ENCODE results near the gene FGD4. TPM values are rescaled to one million over a fixed set of nuclear protein-coding genes. Genes with fewer than 3 reads are reported as not detected.

FGD4 gene
- total RNA-seq, 2 donors from 2014 or later: 0.09 to 1.7 TPM

- Mint-ChIP-seq H3K4me3 (no peak overlapping the region), H3K27me3 (ENCODE audit: low read depth) (peaks cover 27% of the 10 kb centered on the region), H3K27ac (no peak overlapping the region), H3K9me3 (no peaks in the 10 kb centered on the region), H3K36me3 (ENCODE audit: insufficient read depth in 2 of 2) (no peaks in the 10 kb centered on the region), H3K4me1 (ENCODE audit: low read depth) (peaks cover 15% of the 10 kb centered on the region)
- DNase-seq (no peak), ATAC-seq (replicated peaks in 1 of 2) (no peak)
These were observed 134.7 kb downstream of the FGD4 start for GRCh38 chr12:32533971-32534590.

- Mint-ChIP-seq H3K36me3 (ENCODE audit: insufficient read depth in 2 of 2) (no peaks in the 10 kb centered on the region), H3K27me3 (ENCODE audit: low read depth) (peaks cover 27% of the 10 kb centered on the region), H3K27ac (no peak overlapping the region), H3K4me3 (peak overlapping the region in 1 of 2 donors; percentile 10), H3K9me3 (no peaks in the 10 kb centered on the region), H3K4me1 (ENCODE audit: low read depth) (peaks cover 15% of the 10 kb centered on the region)
- DNase-seq (no peak), ATAC-seq (replicated peaks in 1 of 2) (no peak)
These were observed 135.3 kb downstream of the FGD4 start for GRCh38 chr12:32534698-32535097.

- Mint-ChIP-seq H3K36me3 (ENCODE audit: insufficient read depth in 2 of 2) (no peaks in the 10 kb centered on the region), H3K9me3 (no peaks in the 10 kb centered on the region), H3K27ac (no peak overlapping the region), H3K4me1 (ENCODE audit: low read depth) (peaks cover 15% of the 10 kb centered on the region), H3K4me3 (peak overlapping the region in 1 of 2 donors; percentile 10), H3K27me3 (ENCODE audit: low read depth) (peaks cover 27% of the 10 kb centered on the region)
- peak in 1 of 2 donors; percentile 0 for DNase-seq
- ATAC-seq (replicated peaks in 1 of 2): peak in 1 of 2 donors; percentile 44
These were observed 136.1 kb downstream of the FGD4 start for GRCh38 chr12:32535288-32535999.

- no peak overlapping the region for H3K4me3 Mint-ChIP-seq
- no peaks in the 10 kb centered on the region for H3K36me3 Mint-ChIP-seq (ENCODE audit: insufficient read depth in 2 of 2)
- H3K27me3 Mint-ChIP-seq (ENCODE audit: low read depth): peaks cover 27% of the 10 kb centered on the region
- H3K9me3 Mint-ChIP-seq: no peaks in the 10 kb centered on the region
- H3K4me1 Mint-ChIP-seq (ENCODE audit: low read depth): peaks cover 15% of the 10 kb centered on the region
- DNase-seq: no peak
- no peak for ATAC-seq (replicated peaks in 1 of 2)
- no peak overlapping the region for H3K27ac Mint-ChIP-seq
These were observed 136.6 kb downstream of the FGD4 start for GRCh38 chr12:32536000-32536345.

DNA sequence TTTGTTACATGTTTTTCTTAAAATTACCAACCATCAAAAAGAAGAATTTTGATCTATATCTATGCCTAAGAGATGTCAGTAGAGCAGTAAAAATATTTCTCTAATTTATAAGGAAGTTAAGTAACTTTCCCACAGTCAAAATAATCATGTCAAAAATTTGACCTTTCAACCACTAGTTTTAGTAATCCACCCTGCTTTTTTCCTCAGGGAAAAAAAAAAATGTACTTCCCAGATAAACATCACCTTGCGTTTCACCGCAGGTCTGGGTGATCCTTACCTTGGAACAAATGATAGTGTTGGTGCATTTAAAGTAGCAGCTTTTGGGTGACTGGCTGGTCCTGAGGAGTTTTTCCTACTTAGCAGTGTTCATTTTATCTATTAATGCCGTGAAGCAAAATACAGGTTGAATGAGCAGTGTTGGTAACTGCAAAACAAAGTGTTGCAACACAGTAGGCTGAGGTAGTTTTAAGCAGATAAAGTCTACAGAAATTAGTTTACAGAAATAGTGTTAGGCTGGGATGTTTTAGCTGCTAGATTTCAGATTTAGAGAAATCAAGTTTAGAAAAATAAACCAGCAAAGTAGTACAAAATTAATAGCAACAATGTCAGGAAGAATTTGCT, 142.5 kb downstream of the FGD4 start:
- Mint-ChIP-seq H3K36me3 (ENCODE audit: insufficient read depth in 2 of 2) (no peaks in the 10 kb centered on the region), H3K4me3 (no peak overlapping the region), H3K9me3 (no peaks in the 10 kb centered on the region), H3K27ac (no peak overlapping the region), H3K4me1 (ENCODE audit: low read depth) (no peaks in the 10 kb centered on the region), H3K27me3 (ENCODE audit: low read depth) (peaks cover 15% of the 10 kb centered on the region)
- DNase-seq: no peak
- no peak for ATAC-seq (replicated peaks in 1 of 2)

DNA sequence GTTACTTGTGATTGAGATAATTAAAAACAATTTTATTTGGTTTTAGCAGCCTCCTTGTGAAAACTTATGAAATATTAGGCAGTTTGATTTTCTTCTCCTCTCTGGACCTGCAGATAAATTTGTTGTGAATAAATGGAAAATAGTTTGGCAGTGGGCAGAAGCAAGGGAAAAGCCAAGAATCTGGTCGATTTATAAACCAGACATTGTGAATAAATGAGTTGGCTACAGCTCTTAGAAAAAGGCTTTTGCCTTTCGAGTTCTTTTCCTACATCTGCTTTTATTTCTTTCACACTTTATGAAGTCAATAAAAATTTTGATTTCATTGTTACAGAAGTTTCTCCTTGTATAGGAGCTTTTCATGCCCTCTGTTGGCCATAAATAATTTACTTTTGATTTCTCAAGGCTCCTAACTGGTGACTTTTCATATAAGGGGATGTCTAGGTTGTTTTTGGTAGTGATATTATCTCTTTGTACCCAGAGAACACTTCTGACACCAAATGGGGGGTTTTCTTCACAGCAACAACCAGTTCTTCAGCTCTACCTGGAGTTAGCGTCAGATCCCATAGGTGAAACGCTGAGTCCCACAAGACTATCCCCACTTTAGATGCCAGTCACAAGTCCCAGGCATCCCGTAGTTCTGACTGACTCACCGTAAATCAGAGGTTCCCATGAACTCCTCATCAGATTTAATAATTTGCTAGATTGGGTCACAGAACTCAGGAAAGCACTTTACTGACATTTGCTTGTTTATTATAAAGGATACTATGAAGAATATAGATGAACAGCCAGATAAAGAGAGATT, 143.3 kb downstream of the FGD4 start:
- no peaks in the 10 kb centered on the region for H3K4me1 Mint-ChIP-seq (ENCODE audit: low read depth)
- no peaks in the 10 kb centered on the region for H3K9me3 Mint-ChIP-seq
- no peaks in the 10 kb centered on the region for H3K36me3 Mint-ChIP-seq (ENCODE audit: insufficient read depth in 2 of 2)
- ATAC-seq (replicated peaks in 1 of 2): no peak
- peaks cover 7% of the 10 kb centered on the region for H3K27me3 Mint-ChIP-seq (ENCODE audit: low read depth)
- no peak for DNase-seq
- no peak overlapping the region for H3K4me3 Mint-ChIP-seq
- no peak overlapping the region for H3K27ac Mint-ChIP-seq

DNA sequence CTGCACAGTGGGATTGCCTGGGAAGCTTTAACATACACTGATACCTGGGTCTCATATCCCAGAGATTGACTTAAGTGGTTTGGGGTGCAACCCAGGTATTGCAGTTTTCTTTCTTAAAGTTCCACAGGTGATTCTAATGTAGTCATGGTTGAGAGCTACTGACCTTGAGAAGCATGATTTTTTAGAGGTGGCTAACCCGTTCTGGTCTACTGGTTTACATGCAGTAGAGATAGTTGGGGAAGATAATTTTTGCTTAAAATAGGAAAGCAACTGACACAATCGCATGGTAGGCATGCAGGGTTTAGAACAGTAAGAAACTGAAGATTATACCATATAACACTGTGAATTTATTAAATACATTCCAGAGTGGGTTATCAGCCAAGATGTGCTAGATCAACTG, 145.5 kb downstream of the FGD4 start:
- DNase-seq (no peak), ATAC-seq (replicated peaks in 1 of 2) (no peak)
- H3K36me3 Mint-ChIP-seq (ENCODE audit: insufficient read depth in 2 of 2): no peaks in the 10 kb centered on the region
- H3K4me1 Mint-ChIP-seq (ENCODE audit: low read depth): no peaks in the 10 kb centered on the region
- H3K9me3 Mint-ChIP-seq: no peaks in the 10 kb centered on the region
- H3K4me3 Mint-ChIP-seq: no peak overlapping the region
- H3K27ac Mint-ChIP-seq: no peak overlapping the region
- H3K27me3 Mint-ChIP-seq (ENCODE audit: low read depth): no peaks in the 10 kb centered on the region

- H3K4me1 Mint-ChIP-seq (ENCODE audit: low read depth): no peaks in the 10 kb centered on the region
- H3K36me3 Mint-ChIP-seq (ENCODE audit: insufficient read depth in 2 of 2): no peaks in the 10 kb centered on the region
- no peak overlapping the region for H3K27ac Mint-ChIP-seq
- ATAC-seq (replicated peaks in 1 of 2) (no peak), DNase-seq (no peak)
- H3K9me3 Mint-ChIP-seq: no peaks in the 10 kb centered on the region
- H3K4me3 Mint-ChIP-seq: no peak overlapping the region
- H3K27me3 Mint-ChIP-seq (ENCODE audit: low read depth): no peaks in the 10 kb centered on the region
These were observed 146.1 kb downstream of the FGD4 start for GRCh38 chr12:32545413-32545980.

GRCh38 chr12:32546272-32546671, 146.9 kb downstream of the FGD4 start:
- no peak overlapping the region for H3K27ac Mint-ChIP-seq
- H3K9me3 Mint-ChIP-seq: no peaks in the 10 kb centered on the region
- H3K27me3 Mint-ChIP-seq (ENCODE audit: low read depth): no peaks in the 10 kb centered on the region
- ATAC-seq (replicated peaks in 1 of 2): no peak
- no peak for DNase-seq
- H3K36me3 Mint-ChIP-seq (ENCODE audit: insufficient read depth in 2 of 2): no peaks in the 10 kb centered on the region
- no peaks in the 10 kb centered on the region for H3K4me1 Mint-ChIP-seq (ENCODE audit: low read depth)
- no peak overlapping the region for H3K4me3 Mint-ChIP-seq

GRCh38 chr12:32548691-32549281, 149.4 kb downstream of the FGD4 start:
- Mint-ChIP-seq H3K9me3 (no peaks in the 10 kb centered on the region), H3K27me3 (ENCODE audit: low read depth) (no peaks in the 10 kb centered on the region), H3K27ac (no peak overlapping the region), H3K4me1 (ENCODE audit: low read depth) (no peaks in the 10 kb centered on the region), H3K36me3 (ENCODE audit: insufficient read depth in 2 of 2) (no peaks in the 10 kb centered on the region), H3K4me3 (no peak overlapping the region)
- ATAC-seq (replicated peaks in 1 of 2): no peak
- DNase-seq: no peak

GRCh38 chr12:32549675-32550079, 150.3 kb downstream of the FGD4 start:
- DNase-seq (no peak), ATAC-seq (replicated peaks in 1 of 2) (no peak)
- Mint-ChIP-seq H3K4me3 (no peak overlapping the region), H3K27ac (no peak overlapping the region), H3K36me3 (ENCODE audit: insufficient read depth in 2 of 2) (no peaks in the 10 kb centered on the region), H3K9me3 (no peaks in the 10 kb centered on the region), H3K4me1 (ENCODE audit: low read depth) (no peaks in the 10 kb centered on the region), H3K27me3 (ENCODE audit: low read depth) (no peaks in the 10 kb centered on the region)

- no peak overlapping the region for H3K4me3 Mint-ChIP-seq
- no peaks in the 10 kb centered on the region for H3K4me1 Mint-ChIP-seq (ENCODE audit: low read depth)
- no peaks in the 10 kb centered on the region for H3K36me3 Mint-ChIP-seq (ENCODE audit: insufficient read depth in 2 of 2)
These were observed 151.7 kb downstream of the FGD4 start for GRCh38 chr12:32551058-32551457.

More at GRCh38 chr12:32551058-32551457, 151.7 kb downstream of the FGD4 start:
- Mint-ChIP-seq H3K27me3 (ENCODE audit: low read depth) (no peaks in the 10 kb centered on the region), H3K9me3 (no peaks in the 10 kb centered on the region), H3K27ac (no peak overlapping the region)
- ATAC-seq (replicated peaks in 1 of 2): no peak
- no peak for DNase-seq

Data from activated T-cell treated with anti-CD3 and anti-CD28 coated beads, Interleukin-2, amount 50 U/mL, for 72 hours (primary cell).